Gastroesophageal sphincter (tissue), 3 donors: ENCODE measurements around the gene LMCD1.

Experiments used
- CTCF ChIP-seq, 4 experiments: fragments of 200-600 bp in 2 of 4; fragments of 450-650 bp in 2 of 4; sonication (generic) in 1 of 4; IDR thresholded peaks; one replicate each; pipeline ENCODE4 v1.5.1; 2017 to 2019; ENCODE audit warnings: antibody characterized with exemption in 4 of 4, mild to moderate bottlenecking in 2 of 4, moderate library complexity in 2 of 4
- POLR2AphosphoS5 ChIP-seq: sonication (generic); formaldehyde crosslinking; IDR thresholded peaks from one replicate; pipeline ENCODE4 v1.6.1; 2017; ENCODE audit warnings: antibody characterized with exemption

- TF ChIP-seq CTCF (IDR thresholded peaks at IDR 0.05) (no peak), POLR2AphosphoS5 (no peak)
Measured at GRCh38 chr3:8499181-8499611, 2.4 kb upstream of the LMCD1 start.
